Measurements from ENCODE around the gene ERAL1.

DNA sequence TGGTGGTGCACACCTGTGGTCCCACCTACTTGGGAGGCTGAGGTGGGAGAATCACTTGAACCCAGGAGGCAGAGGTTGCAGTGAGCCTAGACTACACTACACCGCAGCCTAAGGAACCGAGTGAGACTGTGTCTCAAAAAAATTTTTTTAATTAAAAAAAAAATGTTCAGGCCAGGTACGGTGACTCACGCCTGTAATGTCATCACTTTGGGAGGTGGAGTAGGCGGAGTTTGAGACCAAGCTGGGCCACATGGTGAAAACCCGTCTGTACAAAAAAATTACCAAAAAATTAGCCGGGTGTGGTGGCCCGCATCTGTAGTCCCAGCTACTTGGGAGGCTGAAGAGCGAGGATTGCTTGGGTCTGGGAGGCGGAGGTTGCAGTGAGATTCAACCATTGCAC, 8.6 kb upstream of the ERAL1 start:
- TF ChIP-seq EP300 (IDR thresholded peaks at IDR 0.05; ENCODE audit: borderline replicate concordance in 1 of 2, low read depth in 2 of 2, low read length in 2 of 2) = no peak
- TF ChIP-seq POLR2A (IDR thresholded peaks at IDR 0.05; ENCODE audit: control extremely low read depth in 1 of 2, low read depth in 2 of 2, low read length in 2 of 2) = no peak

Measured in H1 (cell line).